ENCODE data around the gene TULP1.

TULP1 gene

GRCh38 chr6:35465646-35466045 is 47.0 kb downstream of the TULP1 start:
- no peak for DNase-seq (ENCODE audit: low spot score)

DNA sequence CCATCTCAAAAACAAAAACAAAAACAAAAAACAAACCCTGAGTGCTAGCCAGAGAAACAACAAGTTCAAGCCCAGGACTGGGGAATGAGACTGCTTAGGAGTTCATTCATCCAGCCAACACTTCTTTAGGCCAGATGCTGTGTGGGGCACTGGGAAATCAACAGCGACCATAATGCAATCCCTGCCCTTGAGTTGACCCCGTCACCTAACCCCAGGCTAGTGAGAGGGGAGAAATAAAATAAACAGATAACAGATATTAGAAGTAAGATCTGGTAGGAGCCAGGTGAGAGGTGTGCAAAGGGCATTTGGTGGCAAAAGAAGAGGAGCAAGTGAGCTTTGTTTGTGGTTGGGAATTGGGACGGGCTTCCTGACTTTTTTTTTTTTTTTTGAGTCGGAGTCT is 49.4 kb downstream of the TULP1 start:
- DNase-seq (ENCODE audit: low spot score): no peak

- no peak for DNase-seq (ENCODE audit: low spot score)
Measured at GRCh38 chr6:35461270-35461669, 51.4 kb downstream of the TULP1 start.

GRCh38 chr6:35457907-35458306 is 54.8 kb downstream of the TULP1 start:
- DNase-seq (ENCODE audit: low spot score): no peak

DNA sequence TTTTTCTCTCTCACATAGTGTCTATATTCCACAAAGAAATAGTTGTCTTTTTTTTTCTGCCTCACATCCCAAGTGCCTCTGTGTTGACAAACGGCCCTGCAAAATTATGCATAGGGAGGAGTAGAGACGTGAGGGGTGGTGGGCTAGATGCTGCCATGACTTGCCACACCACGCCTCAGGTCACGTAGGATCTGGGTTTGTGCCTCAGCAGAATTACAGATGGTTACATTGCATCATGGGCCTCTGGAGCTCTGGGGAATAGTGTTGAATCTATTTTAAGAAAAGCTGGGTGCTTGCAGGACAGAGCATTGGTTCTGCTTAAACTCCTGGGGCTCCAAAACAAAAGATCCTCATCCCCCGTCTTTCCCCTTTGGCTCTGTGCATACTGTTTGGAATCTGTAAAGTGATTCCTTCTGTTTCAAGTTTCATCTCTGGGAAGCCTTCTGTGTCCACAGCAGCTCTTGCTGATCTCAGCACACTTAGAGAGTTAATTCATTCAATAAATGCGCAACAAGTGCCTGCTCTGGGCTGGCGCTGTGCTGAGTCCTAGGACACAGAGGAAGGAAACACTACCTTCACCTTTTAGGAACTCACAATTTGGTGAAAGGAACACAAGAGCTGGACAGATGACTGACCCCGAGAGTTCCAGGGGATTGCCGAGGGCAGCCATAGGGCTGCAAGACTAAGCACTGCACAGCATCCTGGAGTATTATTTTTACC is 58.1 kb downstream of the TULP1 start:
- DNase-seq (ENCODE audit: low spot score): no peak

GRCh38 chr6:35453236-35453635 is 59.5 kb downstream of the TULP1 start:
- DNase-seq (ENCODE audit: low spot score): no peak

DNA sequence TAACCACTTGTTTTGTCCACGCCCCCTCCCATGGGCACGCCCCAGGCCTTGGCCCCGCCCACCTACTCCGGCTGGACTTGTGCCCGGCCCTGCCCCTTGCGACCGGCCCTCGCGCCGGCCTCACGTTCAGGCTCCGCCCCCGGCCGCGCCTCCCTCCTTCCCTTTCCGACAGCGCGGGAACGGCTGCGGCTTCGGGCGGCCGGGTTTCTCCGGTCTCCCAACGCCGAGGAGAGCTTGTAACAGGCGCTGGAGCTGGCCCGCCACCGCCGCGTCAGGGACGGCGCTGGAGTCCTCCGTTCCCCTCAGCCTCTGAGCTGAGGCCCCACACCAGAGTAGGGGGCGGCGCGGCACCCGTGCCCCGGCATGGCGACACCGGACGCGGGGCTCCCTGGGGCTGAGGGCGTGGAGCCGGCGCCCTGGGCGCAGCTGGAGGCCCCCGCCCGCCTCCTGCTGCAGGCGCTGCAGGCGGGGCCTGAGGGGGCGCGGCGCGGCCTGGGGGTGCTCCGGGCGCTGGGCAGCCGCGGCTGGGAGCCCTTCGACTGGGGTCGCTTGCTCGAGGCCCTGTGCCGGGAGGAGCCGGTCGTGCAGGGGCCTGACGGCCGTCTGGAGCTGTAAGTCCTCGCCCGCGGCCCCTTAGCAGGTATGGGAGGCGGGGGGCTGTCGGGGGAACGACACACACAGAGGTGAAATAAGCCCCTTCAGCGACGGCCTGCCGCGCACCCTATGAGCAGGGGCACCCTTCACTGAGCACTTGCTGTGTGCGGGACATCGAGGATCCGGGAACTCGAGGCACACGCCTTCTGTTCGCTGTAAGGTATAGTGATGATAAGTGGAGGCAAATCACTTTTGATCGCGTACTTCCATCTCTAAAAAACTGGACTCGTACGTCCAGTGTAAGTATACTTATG is 60.3 kb downstream of the TULP1 start, which contains the start of gene FANCE:
TSS of gene FANCE (plus strand) at position 156 of the 908 bp plus-strand sequence. CDS start at position 364, 208 bp downstream.
- peak; percentile 96 for DNase-seq (ENCODE audit: low spot score)

DNA sequence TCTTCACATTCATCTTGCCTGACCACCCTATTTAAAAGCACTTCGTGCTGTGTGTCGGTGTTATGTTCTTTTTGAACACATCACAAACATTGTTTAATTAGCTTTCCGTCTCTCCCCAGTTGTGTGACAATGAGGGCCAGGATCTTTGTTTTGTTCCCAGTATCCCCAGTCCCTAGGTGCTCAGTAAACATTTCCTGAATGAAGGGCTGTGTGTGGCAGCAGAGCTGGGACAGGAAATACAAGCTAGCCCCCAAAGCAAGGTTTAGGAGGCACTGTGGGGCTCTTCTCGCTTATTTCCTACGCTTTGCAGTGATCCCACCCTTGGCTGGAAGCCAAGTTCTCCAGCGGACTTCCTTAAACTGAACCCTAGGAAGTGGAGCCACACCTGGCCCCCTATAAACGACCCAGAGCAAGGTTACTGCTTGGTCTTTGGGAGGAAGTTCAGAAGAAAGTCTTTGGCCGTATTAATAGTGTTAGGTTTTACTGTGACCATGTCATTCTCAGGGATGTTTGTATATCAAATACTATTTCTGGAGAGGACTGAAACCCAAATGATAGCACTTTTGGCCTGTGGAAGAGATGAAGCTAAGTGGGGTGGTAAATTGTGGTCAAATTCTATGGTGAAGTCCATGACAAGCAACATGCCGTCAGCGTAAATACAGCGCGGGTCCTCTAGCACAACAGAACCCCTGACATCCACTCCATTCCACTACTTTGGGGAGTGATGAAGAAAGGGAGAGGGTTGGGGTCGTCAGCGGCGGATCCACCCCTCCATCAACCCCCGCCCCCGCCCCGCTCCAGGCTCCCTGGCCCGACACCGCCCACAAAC is 61.1 kb downstream of the TULP1 start:
- no peak for DNase-seq (ENCODE audit: low spot score)

GRCh38 chr6:35449287-35449881 is 63.3 kb downstream of the TULP1 start:
- DNase-seq (ENCODE audit: low spot score): peak; percentile 85

DNA sequence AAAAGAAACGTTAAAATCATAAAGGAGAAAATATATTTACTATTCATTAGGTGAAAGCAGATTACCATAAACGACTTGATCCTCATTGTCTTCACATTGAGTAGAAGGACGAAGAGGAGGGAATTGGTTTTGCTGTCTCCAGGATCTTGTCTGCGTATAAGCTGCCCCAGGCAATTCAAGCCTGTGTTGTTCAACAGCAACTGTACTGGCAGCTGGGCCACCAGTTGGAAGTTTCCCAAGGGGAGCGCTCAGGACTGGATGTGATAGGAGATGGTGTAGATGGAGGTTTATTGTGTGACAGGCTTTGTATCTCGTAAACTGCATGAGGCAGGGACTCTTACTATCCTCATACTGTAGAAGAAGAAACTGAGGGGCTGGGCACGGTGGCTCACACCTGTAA is 64.5 kb downstream of the TULP1 start:
- DNase-seq (ENCODE audit: low spot score): no peak

All from activated CD4-positive, alpha-beta T cell treated with anti-CD3 and anti-CD28 coated beads, Interleukin-2, Interleukin-4, amounts not matched to agents 100 ng/mL and 50 ng/mL, durations not matched to agents 16 hours and 8 hours (primary cell).